IMR-90 (cell line): ENCODE measurements around the gene SPINK4.

Experiments
- BHLHE40 ChIP-seq: fragments of 150-350 bp; IDR thresholded peaks from 2 replicates; pipeline ENCODE4 v1.6.1; 2016; ENCODE audit warnings: mild to moderate bottlenecking, low read depth, low read length
- CEBPB ChIP-seq: IDR thresholded peaks from 2 replicates; pipeline ENCODE4 v1.6.1; 2012; ENCODE audit warnings: low read depth, low read length, improper control_type of control experiment
- MAFK ChIP-seq: IDR thresholded peaks from 2 replicates; pipeline ENCODE4 v1.6.1; 2012; ENCODE audit warnings: low read depth, low read length, improper control_type of control experiment
- MAZ ChIP-seq: IDR thresholded peaks from 2 replicates; pipeline ENCODE4 v1.6.1; 2012; ENCODE audit warnings: low read depth, mild to moderate bottlenecking, low read length, improper control_type of control experiment, moderate library complexity, borderline replicate concordance
- MXI1 ChIP-seq: IDR thresholded peaks from 2 replicates; pipeline ENCODE4 v1.6.1; 2012; ENCODE audit warnings: low read depth, mild to moderate bottlenecking, low read length, moderate library complexity, borderline replicate concordance
- NFE2L2 ChIP-seq: fragments of 150-350 bp; IDR thresholded peaks from 2 replicates; pipeline ENCODE4 v1.6.1; 2016; ENCODE audit warnings: low read depth, mild to moderate bottlenecking, low read length
- POLR2A ChIP-seq: IDR thresholded peaks from 2 replicates; pipeline ENCODE4 v1.6.1; 2012; ENCODE audit warnings: mild to moderate bottlenecking, low read depth, low read length
- RAD21 ChIP-seq: IDR thresholded peaks from 2 replicates; pipeline ENCODE4 v1.6.1; 2012; ENCODE audit warnings: low read length, improper control_type of control experiment
- RCOR1 ChIP-seq: IDR thresholded peaks from 2 replicates; pipeline ENCODE4 v1.6.1; 2012; ENCODE audit warnings: mild to moderate bottlenecking, low read length, improper control_type of control experiment; ENCODE audit not compliant: insufficient replicate concordance
- RFX5 ChIP-seq: IDR thresholded peaks from 2 replicates; pipeline ENCODE4 v1.8.0; 2012; ENCODE audit warnings: low read depth, mild to moderate bottlenecking, low read length, moderate library complexity
- SMC3 ChIP-seq: fragments of 150-350 bp; IDR thresholded peaks from 2 replicates; pipeline ENCODE4 v1.6.1; 2016; ENCODE audit warnings: low read depth, mild to moderate bottlenecking, antibody characterized with exemption, low read length, moderate library complexity
- TF ChIP-seq, protein P1 (sequence below): conservative IDR thresholded peaks from 2 replicates; pipeline ENCODE4 v1.5.1; 2012; ENCODE audit warnings: mild to moderate bottlenecking, low read depth, low read length, improper control_type of control experiment
- TF ChIP-seq, protein P2 (sequence below): fragments of 150-350 bp; IDR thresholded peaks from 2 replicates; pipeline ENCODE4 v1.6.1; 2016; ENCODE audit warnings: low read depth, mild to moderate bottlenecking, low read length, moderate library complexity, borderline replicate concordance

DNA sequence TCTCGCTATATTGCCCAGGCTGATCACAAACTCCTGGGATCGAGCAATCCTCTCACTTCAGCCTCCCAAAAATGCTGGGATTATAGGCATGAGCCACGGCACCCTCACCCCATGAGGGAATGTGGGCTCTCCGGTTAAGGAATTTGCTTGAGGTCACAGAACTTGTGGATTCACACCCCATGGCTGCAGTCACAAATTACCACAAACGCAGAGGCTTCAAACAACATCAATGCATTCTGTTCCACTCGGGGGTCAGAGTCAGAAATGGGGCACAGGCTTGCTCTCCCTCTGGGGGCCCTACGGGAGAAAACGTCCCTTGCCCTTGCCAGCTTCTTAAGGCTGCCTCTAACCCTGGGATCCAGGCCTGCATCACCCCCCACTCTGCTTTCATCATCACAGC is 12.2 kb upstream of the SPINK4 start:
- TF ChIP-seq POLR2A, result no peak
- no peak for TF ChIP-seq BHLHE40
- TF ChIP-seq, protein P1, sequence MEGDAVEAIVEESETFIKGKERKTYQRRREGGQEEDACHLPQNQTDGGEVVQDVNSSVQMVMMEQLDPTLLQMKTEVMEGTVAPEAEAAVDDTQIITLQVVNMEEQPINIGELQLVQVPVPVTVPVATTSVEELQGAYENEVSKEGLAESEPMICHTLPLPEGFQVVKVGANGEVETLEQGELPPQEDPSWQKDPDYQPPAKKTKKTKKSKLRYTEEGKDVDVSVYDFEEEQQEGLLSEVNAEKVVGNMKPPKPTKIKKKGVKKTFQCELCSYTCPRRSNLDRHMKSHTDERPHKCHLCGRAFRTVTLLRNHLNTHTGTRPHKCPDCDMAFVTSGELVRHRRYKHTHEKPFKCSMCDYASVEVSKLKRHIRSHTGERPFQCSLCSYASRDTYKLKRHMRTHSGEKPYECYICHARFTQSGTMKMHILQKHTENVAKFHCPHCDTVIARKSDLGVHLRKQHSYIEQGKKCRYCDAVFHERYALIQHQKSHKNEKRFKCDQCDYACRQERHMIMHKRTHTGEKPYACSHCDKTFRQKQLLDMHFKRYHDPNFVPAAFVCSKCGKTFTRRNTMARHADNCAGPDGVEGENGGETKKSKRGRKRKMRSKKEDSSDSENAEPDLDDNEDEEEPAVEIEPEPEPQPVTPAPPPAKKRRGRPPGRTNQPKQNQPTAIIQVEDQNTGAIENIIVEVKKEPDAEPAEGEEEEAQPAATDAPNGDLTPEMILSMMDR, result no peak
- TF ChIP-seq CEBPB, result no peak
- no peak for TF ChIP-seq RAD21
- TF ChIP-seq MXI1, result no peak
- TF ChIP-seq, protein P2, sequence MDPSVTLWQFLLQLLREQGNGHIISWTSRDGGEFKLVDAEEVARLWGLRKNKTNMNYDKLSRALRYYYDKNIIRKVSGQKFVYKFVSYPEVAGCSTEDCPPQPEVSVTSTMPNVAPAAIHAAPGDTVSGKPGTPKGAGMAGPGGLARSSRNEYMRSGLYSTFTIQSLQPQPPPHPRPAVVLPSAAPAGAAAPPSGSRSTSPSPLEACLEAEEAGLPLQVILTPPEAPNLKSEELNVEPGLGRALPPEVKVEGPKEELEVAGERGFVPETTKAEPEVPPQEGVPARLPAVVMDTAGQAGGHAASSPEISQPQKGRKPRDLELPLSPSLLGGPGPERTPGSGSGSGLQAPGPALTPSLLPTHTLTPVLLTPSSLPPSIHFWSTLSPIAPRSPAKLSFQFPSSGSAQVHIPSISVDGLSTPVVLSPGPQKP, result no peak
- no peak for TF ChIP-seq NFE2L2
- no peak for TF ChIP-seq RFX5
- no peak for TF ChIP-seq MAZ
- TF ChIP-seq RCOR1, result no peak
- TF ChIP-seq MAFK, result no peak
- TF ChIP-seq SMC3, result no peak
